ENCODE measurements around the gene VWA3B.

GRCh38 chr2:98121149-98121548 lies 34.2 kb downstream of the VWA3B start:
- TF ChIP-seq CTCF (IDR thresholded peaks at IDR 0.05; ENCODE audit: insufficient read depth, low read depth, low read length) (no peak), EZH2 (IDR thresholded peaks at IDR 0.05; ENCODE audit: insufficient read depth, low read length) (no peak)

Measured in astrocyte (in vitro differentiated cells and primary cell).